Glutamatergic neuron (in vitro differentiated cells): ENCODE results near the gene RSPO4. TPM values are rescaled to one million over a fixed set of nuclear protein-coding genes. Genes with fewer than 3 reads are reported as not detected.
A peak's percentile ranks its signal among the peaks of the same experiment; 100 is the strongest.

Experiments used
- DNase-seq: peaks from one replicate; pipeline ENCODE4 v3.0.0; 2022
- H3K27ac Mint-ChIP-seq: one replicate; pipeline ENCODE4 v1.8.0; 2020; ENCODE audit warnings: mild to moderate bottlenecking, mixed read lengths, inconsistent platforms; ENCODE audit not compliant: unreplicated experiment
- H3K27me3 Mint-ChIP-seq: one replicate; pipeline ENCODE4 v1.8.0; 2020; ENCODE audit warnings: mild to moderate bottlenecking, moderate library complexity, mixed read lengths, inconsistent platforms; ENCODE audit not compliant: unreplicated experiment
- H3K36me3 Mint-ChIP-seq: one replicate; pipeline ENCODE4 v1.8.0; 2020; ENCODE audit warnings: mild to moderate bottlenecking, mixed read lengths, inconsistent platforms; ENCODE audit not compliant: unreplicated experiment
- H3K4me1 Mint-ChIP-seq: one replicate; pipeline ENCODE4 v1.8.0; 2020; ENCODE audit warnings: mild to moderate bottlenecking, low read depth, mixed read lengths, inconsistent platforms; ENCODE audit not compliant: unreplicated experiment
- H3K4me3 Mint-ChIP-seq: one replicate; pipeline ENCODE4 v1.8.0; 2020; ENCODE audit warnings: mild to moderate bottlenecking, mixed read lengths, inconsistent platforms; ENCODE audit not compliant: unreplicated experiment
- H3K9me3 Mint-ChIP-seq: one replicate; pipeline ENCODE4 v1.8.0; 2020; ENCODE audit warnings: mild to moderate bottlenecking, moderate library complexity, mixed read lengths, inconsistent platforms; ENCODE audit not compliant: unreplicated experiment
- total RNA-seq: library from RNA; stranded (reverse); fragmentation: NEBNext Ultra II Directional; extraction: Animal tissue kit (Norgen Biotek cat#: 25700); gene quantifications from one replicate; pipeline ENCODE4 v1.2.1, GENCODE V29; 2021; ENCODE audit not compliant: unreplicated experiment
- TF ChIP-seq, protein P1 (sequence below): fragments of 200-600 bp; sonication (generic); IDR thresholded peaks from one replicate; pipeline ENCODE4 v1.5.0; 2021; ENCODE audit not compliant: partially characterized antibody, unreplicated experiment

RSPO4 gene
- total RNA-seq, 1 donor from 2014 or later = 0.86 TPM

DNA sequence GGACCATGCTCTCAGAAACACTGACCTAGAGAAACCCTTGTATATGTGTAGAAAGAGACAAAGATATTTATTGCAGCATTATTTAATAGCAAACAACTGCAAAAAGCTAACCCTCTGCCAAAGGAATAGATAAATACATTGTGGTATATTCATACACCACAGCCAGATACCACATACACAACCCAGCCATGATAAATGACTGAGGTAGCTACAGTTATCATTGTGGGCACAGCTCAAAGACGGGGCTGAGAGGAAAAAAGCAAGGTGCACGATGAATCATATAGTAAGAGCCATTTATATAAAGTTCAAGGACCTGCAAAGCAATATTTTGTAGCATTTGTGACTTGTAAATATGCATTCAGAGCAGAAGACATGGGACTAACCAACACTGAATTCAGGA lies 30.8 kb downstream of the RSPO4 start:
- H3K27ac Mint-ChIP-seq = no peak overlapping the region
- no peak overlapping the region for H3K4me3 Mint-ChIP-seq
- H3K9me3 Mint-ChIP-seq = no peaks in the 10 kb centered on the region
- no peak for DNase-seq
- no peaks in the 10 kb centered on the region for H3K36me3 Mint-ChIP-seq
- no peaks in the 10 kb centered on the region for H3K27me3 Mint-ChIP-seq
- peaks cover 2% of the 10 kb centered on the region for H3K4me1 Mint-ChIP-seq
- TF ChIP-seq, protein P1, sequence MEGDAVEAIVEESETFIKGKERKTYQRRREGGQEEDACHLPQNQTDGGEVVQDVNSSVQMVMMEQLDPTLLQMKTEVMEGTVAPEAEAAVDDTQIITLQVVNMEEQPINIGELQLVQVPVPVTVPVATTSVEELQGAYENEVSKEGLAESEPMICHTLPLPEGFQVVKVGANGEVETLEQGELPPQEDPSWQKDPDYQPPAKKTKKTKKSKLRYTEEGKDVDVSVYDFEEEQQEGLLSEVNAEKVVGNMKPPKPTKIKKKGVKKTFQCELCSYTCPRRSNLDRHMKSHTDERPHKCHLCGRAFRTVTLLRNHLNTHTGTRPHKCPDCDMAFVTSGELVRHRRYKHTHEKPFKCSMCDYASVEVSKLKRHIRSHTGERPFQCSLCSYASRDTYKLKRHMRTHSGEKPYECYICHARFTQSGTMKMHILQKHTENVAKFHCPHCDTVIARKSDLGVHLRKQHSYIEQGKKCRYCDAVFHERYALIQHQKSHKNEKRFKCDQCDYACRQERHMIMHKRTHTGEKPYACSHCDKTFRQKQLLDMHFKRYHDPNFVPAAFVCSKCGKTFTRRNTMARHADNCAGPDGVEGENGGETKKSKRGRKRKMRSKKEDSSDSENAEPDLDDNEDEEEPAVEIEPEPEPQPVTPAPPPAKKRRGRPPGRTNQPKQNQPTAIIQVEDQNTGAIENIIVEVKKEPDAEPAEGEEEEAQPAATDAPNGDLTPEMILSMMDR = no peak

DNA sequence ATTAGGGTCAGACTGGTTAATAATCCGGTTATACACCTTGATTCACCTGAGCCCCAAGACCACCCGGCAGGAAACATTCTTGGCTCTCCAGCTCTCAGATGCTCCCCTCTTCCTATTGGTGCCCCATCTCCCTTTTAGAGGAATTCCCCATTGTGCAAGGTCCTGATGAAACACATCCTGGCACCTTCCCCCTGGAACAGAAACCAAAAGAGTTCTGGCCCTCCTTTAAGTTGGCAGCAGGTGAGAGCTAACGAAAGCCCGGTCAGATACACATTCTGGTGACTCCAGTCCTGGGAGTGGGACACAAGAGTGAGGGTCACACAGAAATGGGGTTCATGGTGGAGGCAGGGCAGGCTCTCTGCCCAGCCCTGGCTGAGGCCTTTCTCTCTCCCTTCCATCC lies 32.2 kb downstream of the RSPO4 start:
- Mint-ChIP-seq H3K4me1 (peaks cover 13% of the 10 kb centered on the region), H3K36me3 (no peaks in the 10 kb centered on the region)

DNA sequence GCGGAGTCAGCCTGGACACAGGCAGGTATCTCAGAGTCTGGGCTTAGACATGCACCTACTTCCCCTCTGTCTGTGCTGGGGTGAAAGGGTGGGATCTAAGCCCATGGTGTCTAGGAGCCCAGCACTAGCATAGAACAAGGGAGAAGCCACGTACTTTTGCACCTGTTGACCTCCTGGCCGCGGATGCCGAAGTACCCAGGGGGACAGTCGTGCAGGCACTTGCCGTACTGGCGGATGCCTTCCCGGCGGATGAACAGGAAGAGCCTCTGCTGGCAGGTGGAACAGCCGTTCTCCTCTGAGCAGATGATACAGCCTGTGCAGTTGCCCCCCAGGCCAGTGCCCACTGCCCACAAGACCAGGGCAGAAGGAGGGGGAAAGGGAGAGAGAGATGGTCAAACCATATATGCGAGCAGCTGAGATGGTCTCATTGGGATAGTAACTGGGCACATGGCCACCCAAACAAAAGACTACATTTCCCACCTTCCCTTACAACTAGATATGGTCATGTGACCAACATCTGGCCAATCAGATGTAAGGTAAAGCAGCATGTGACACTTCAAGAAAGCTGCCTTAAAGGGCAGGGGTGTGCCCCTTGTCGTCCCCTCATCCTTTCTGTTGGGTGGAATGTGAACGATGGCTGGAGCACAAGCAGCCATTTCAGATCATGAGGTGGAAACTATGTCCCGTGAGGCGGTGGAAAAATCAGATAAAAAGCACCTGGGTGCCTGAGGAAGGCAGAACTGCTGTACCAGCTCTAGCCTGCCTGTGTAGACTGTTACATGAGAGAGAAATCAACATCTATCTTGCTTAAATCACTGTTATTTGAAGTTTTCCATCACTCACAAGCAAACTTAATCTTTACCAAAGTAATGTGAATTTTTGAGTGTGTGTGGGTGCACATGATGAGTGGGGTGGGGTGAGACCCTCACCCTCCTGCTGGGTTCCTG lies 34.0 kb downstream of the RSPO4 start:
- Mint-ChIP-seq H3K4me1 (peaks cover 18% of the 10 kb centered on the region), H3K36me3 (no peaks in the 10 kb centered on the region), H3K27me3 (peaks cover 3% of the 10 kb centered on the region), H3K9me3 (no peaks in the 10 kb centered on the region), H3K27ac (no peak overlapping the region), H3K4me3 (no peak overlapping the region)
- TF ChIP-seq, protein P1 = no peak
- no peak for DNase-seq

More for the DNA sequence above, 32.2 kb downstream of the RSPO4 start:
- H3K27me3 Mint-ChIP-seq = peaks cover 1% of the 10 kb centered on the region
- no peak overlapping the region for H3K4me3 Mint-ChIP-seq
- DNase-seq = no peak
- no peaks in the 10 kb centered on the region for H3K9me3 Mint-ChIP-seq
- H3K27ac Mint-ChIP-seq = no peak overlapping the region
- TF ChIP-seq, protein P1 = no peak

DNA sequence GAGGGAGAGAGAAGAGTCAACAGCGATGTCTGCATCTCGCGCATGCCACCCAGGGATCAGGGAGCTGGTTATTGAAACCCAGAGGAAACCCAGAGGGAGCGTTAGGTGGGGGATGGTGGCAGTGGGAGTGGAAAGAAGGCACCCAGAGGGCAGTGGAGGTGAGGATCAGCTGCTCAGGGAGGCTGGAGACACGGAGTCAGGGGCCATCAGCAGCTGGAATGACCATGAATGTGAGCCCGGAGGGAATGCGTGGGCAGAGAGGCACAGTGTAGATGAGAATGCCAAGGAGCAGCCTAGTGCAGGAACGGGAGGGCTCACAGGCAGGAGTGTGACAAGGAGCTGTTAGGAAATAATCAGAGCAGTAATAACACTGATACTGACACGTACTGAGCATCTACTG lies 36.2 kb downstream of the RSPO4 start:
- Mint-ChIP-seq H3K27me3 (peaks cover 3% of the 10 kb centered on the region), H3K4me3 (peak overlapping the region; percentile 7), H3K36me3 (no peaks in the 10 kb centered on the region), H3K4me1 (peaks cover 18% of the 10 kb centered on the region), H3K9me3 (peaks cover under 1% of the 10 kb centered on the region), H3K27ac (peak overlapping the region; percentile 24)
- TF ChIP-seq, protein P1 = no peak
- no peak for DNase-seq

DNA sequence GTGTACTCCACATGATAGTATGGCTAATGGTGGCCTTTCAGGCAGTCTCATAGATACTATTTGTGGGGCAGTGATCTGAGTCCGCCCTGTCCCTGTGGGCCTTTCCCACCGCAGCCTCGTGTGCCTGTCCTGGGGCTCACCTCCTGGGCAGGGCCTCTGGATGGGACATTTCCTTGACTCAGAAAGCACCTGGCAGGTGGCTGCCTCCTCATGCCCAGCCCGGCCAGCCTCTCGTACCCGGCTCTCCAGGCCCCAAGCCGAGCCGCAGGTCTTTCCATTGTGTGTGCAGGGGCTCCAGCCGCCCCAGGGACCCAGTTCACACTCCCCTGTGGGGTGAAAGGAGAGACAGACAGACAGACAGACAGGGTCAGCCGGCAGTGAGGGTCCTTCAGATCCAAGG lies 38.3 kb downstream of the RSPO4 start:
- H3K36me3 Mint-ChIP-seq = no peaks in the 10 kb centered on the region
- DNase-seq = no peak
- H3K27me3 Mint-ChIP-seq = peaks cover 3% of the 10 kb centered on the region
- H3K4me1 Mint-ChIP-seq = peaks cover 19% of the 10 kb centered on the region
- H3K4me3 Mint-ChIP-seq = no peak overlapping the region
- TF ChIP-seq, protein P1 = no peak
- no peak overlapping the region for H3K27ac Mint-ChIP-seq
- peaks cover 6% of the 10 kb centered on the region for H3K9me3 Mint-ChIP-seq
